Astrocyte (in vitro differentiated cells and primary cell): ENCODE results near the gene ZFP3.
"Not testable (repeated sequence)": the region's sequence is repeated elsewhere in the genome, so short reads cannot be mapped to it uniquely, and the experiment has no call there.

Experiments
- CTCF ChIP-seq: IDR thresholded peaks from 2 replicates; pipeline ENCODE4 v1.5.1; 2011; ENCODE audit warnings: low read depth, mild to moderate bottlenecking, inconsistent platforms, low read length, moderate library complexity; ENCODE audit not compliant: insufficient read depth
- EZH2 ChIP-seq: IDR thresholded peaks from 2 replicates; pipeline ENCODE4 v1.6.1; 2012; ENCODE audit warnings: mild to moderate bottlenecking, low read length, inconsistent platforms; ENCODE audit not compliant: insufficient read depth

DNA sequence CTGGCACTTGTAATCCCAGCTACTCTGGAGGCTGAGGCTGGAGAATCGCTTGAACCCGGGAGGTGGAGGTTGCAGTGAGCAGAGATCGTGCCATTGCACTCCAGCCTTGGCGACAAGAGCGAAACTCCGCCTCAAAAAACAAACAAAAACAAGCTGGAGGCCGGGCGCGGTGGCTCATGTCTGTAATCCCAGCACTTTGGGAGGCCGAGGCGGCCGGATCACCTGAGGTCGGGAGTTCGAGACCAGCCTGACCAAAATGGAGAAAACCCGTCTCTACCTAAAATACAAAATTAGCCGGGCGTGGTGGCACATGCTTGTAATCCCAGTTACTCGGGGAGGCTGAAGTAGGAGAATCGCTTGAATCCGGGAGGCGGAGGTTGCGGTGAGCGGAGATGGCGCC lies 992 bp upstream of the ZFP3 start:
- not testable (repeated sequence) for TF ChIP-seq EZH2, CTCF
